K562 (cell line): Measurements from ENCODE around the gene CLUH. TPM values are rescaled to one million over a fixed set of nuclear protein-coding genes. Genes with fewer than 3 reads are reported as not detected.
A peak's percentile ranks its signal among the peaks of the same experiment; 100 is the strongest.

Source experiments
- ATAC-seq: fragments of 200-7000 bp; cut with Tn5 transposase; 3 replicates; pipeline ENCODE4 v1.9.1; 2020; ENCODE audit warnings: moderate library complexity
- BruUV-seq: library from RNA; stranded (reverse); fragments of 400-500 nt; replicated peaks from 2 replicates; lab custom pipeline; 2021; lab: Mats Ljungman, UMichigan
- CTCF ChIA-PET: fragments of 300-600 bp; formaldehyde crosslinking; extraction: SDS; loops from one replicate; lab custom pipeline; 2021; ENCODE audit warnings: low intra/inter-chr PET ratio; lab: Yijun Ruan, JAX
- POLR2A ChIA-PET: fragments of 300-600, 350-650 bp; sonication (Branson Sonifier 250); formaldehyde crosslinking; extraction: SDS; loops from one replicate; lab custom pipeline; 2021; ENCODE audit warnings: antibody characterized with exemption, inconsistent platforms; lab: Yijun Ruan, JAX
- DNase-seq, 4 experiments: peaks; one replicate each; pipeline versions ENCODE4 v3.0.0 to v3.0.0-alpha.2; 2011 to 2018; ENCODE audit warnings: low spot score in 3 of 4, mixed read lengths in 3 of 4; ENCODE audit errors: extremely low read depth in 1 of 4
- FAIRE-seq: peaks from 2 replicates; lab custom pipeline; 2011; peaks lifted over from hg19 to GRCh38; lab: Jason Lieb, UNC
- H2AFZ ChIP-seq: 2 replicates; pipeline ENCODE4 v1.6.0; 2011; ENCODE audit warnings: low read depth, low read length, control low read depth, inconsistent platforms
- H3K27ac ChIP-seq: fragments of 200-600 bp; 3 replicates; pipeline ENCODE4 v1.8.0; 2011; ENCODE audit warnings: low read depth, mild to moderate bottlenecking, control low read depth, inconsistent platforms, low read length, moderate library complexity, mixed read lengths; ENCODE audit errors: extremely low read depth
- H3K27me3 ChIP-seq, 2 experiments: fragments of 300-600 bp in 1 of 2; 2 replicates in 1 of 2; 3 replicates in 1 of 2; pipeline versions ENCODE4 v1.6.0 to v1.8.0; 2011; ENCODE audit warnings: inconsistent platforms in 2 of 2, low read length in 2 of 2, mild to moderate bottlenecking in 1 of 2, mixed read lengths in 1 of 2, moderate library complexity in 1 of 2; ENCODE audit not compliant: control insufficient read depth in 2 of 2, insufficient read depth in 2 of 2
- H3K36me3 ChIP-seq: fragments of 300-600 bp; 3 replicates; pipeline ENCODE4 v1.8.0; 2011; ENCODE audit warnings: mild to moderate bottlenecking, low read length, inconsistent platforms; ENCODE audit not compliant: control insufficient read depth, insufficient read depth
- H3K4me1 ChIP-seq, 2 experiments: fragments of 200-600 bp in 1 of 2; replicated peaks in 1 of 2; 2 replicates in 1 of 2; 3 replicates in 1 of 2; pipeline versions ENCODE4 v1.5.1 to v1.8.0; 2011; ENCODE audit warnings: inconsistent platforms in 2 of 2, low read length in 2 of 2, mild to moderate bottlenecking in 1 of 2, mixed read lengths in 1 of 2, moderate library complexity in 1 of 2; ENCODE audit not compliant: control insufficient read depth in 2 of 2, insufficient read depth in 2 of 2
- H3K4me2 ChIP-seq: 2 replicates; pipeline ENCODE4 v1.6.1; 2011; ENCODE audit warnings: low read length, control low read depth, inconsistent platforms, mixed read lengths; ENCODE audit not compliant: insufficient read depth
- H3K4me3 ChIP-seq: fragments of 200-600 bp; sonication (generic), shearing (Covaris generic); 2 replicates; pipeline ENCODE4 v1.5.1; 2016; ENCODE audit warnings: control low read depth, inconsistent platforms
- H3K79me2 ChIP-seq: fragments of 200-600 bp; 3 replicates; pipeline ENCODE4 v1.8.0; 2011; ENCODE audit warnings: low read length, inconsistent platforms; ENCODE audit not compliant: control insufficient read depth, insufficient read depth
- H3K9ac ChIP-seq, 2 experiments: 2 replicates each; pipeline versions ENCODE4 v1.6.0 to v1.6.1; 2011; ENCODE audit warnings: low read depth in 2 of 2, low read length in 2 of 2, control low read depth in 1 of 2, inconsistent platforms in 1 of 2, mild to moderate bottlenecking in 1 of 2, mixed read lengths in 1 of 2; ENCODE audit not compliant: insufficient read depth in 1 of 2
- H3K9me1 ChIP-seq: one replicate; pipeline ENCODE4 v1.6.0; 2011; ENCODE audit warnings: inconsistent platforms, mild to moderate bottlenecking, low read length, moderate library complexity; ENCODE audit not compliant: control insufficient read depth, insufficient read depth
- H3K9me3 ChIP-seq: replicated peaks from 2 replicates; pipeline ENCODE4 v1.5.1; 2011; ENCODE audit warnings: low read depth, low read length, inconsistent platforms; ENCODE audit not compliant: control insufficient read depth, insufficient read depth
- H4K20me1 ChIP-seq: replicated peaks from 2 replicates; pipeline ENCODE4 v1.6.1; 2011; ENCODE audit warnings: low read length, inconsistent platforms, mixed read lengths; ENCODE audit not compliant: control insufficient read depth, insufficient read depth
- CEBPG ChIP-seq, 3 experiments: fragments of 200-800 bp in 1 of 3; sonication (Bioruptor generic) in 1 of 3; sonication (generic) in 1 of 3; formaldehyde crosslinking in 1 of 3; IDR thresholded peaks in 2 of 3; conservative IDR thresholded peaks in 1 of 3; 2 replicates each; pipeline versions ENCODE4 v1.6.1 to v1.8.0; 2016 to 2022; ENCODE audit warnings: missing compliant biosample characterization in 2 of 3, missing genetic modification characterization in 2 of 3, mild to moderate bottlenecking in 1 of 3, missing genetic modification reagents in 1 of 3
- DNMT1 ChIP-seq: fragments of 450-650 bp; IDR thresholded peaks from 2 replicates; pipeline ENCODE4 v1.6.1; 2016; ENCODE audit warnings: antibody characterized with exemption, mild to moderate bottlenecking
- HDAC6 ChIP-seq: IDR thresholded peaks from 2 replicates; pipeline ENCODE4 v1.6.1; 2012; ENCODE audit warnings: low read depth, mild to moderate bottlenecking, control low read depth, inconsistent platforms, low read length, moderate library complexity
- L3MBTL2 ChIP-seq: fragments of 450-650 bp; IDR thresholded peaks from 2 replicates; pipeline ENCODE4 v1.6.1; 2016; ENCODE audit warnings: mild to moderate bottlenecking, moderate library complexity
- MAX ChIP-seq: sonication (generic); formaldehyde crosslinking; IDR thresholded peaks from 2 replicates; pipeline ENCODE4 v1.9.0; 2022; ENCODE audit warnings: mild to moderate bottlenecking, missing genetic modification reagents
- RB1 ChIP-seq: fragments of 450-650 bp; IDR thresholded peaks from 2 replicates; pipeline ENCODE4 v1.6.1; 2017; ENCODE audit warnings: low read depth, mild to moderate bottlenecking
- RBM39 ChIP-seq: fragments of 200-400 bp; formaldehyde crosslinking; optimal IDR thresholded peaks from 2 replicates; pipeline ENCODE3; 2018; ENCODE audit warnings: low read depth, low read length
- RFX5 ChIP-seq: IDR thresholded peaks from 2 replicates; pipeline ENCODE4 v1.6.1; 2011; ENCODE audit warnings: low read depth, mild to moderate bottlenecking, improper control_type of control experiment, low read length
- SRSF9 ChIP-seq: fragments of 200-400 bp; formaldehyde crosslinking; IDR thresholded peaks from 2 replicates; pipeline ENCODE4 v1.6.1; 2017; ENCODE audit warnings: low read depth, low read length, borderline replicate concordance
- ZBTB7A ChIP-seq: IDR thresholded peaks from 2 replicates; pipeline ENCODE4 v1.6.1; 2011; ENCODE audit warnings: low read depth, mild to moderate bottlenecking, low read length, moderate library complexity, borderline replicate concordance; ENCODE audit not compliant: control insufficient read depth
- ZNF23 ChIP-seq: fragments of 250-450 bp; sonication (Bioruptor Pico); IDR thresholded peaks from 2 replicates; pipeline ENCODE4 v1.4.0; 2020; ENCODE audit warnings: mild to moderate bottlenecking
- ZNF398 ChIP-seq: fragments of 250-450 bp; sonication (Bioruptor Pico); IDR thresholded peaks from 2 replicates; pipeline ENCODE4 v1.8.0; 2021; ENCODE audit warnings: moderate library complexity, mild to moderate bottlenecking, inconsistent platforms
- WGBS: fragments of 100-300 bp; shearing (Covaris generic); methylation state at CpG from one replicate; pipeline ENCODE4 v1.1.6; 2016; ENCODE audit warnings: low coverage, mixed read lengths; ENCODE audit not compliant: insufficient coverage; ENCODE audit errors: missing lambda C conversion rate; 5-methylcytosine and 5-hydroxymethylcytosine counted together
- in situ Hi-C: fragments of 300-500 bp; cut with MboI; formaldehyde crosslinking; loops from 4 replicates; pipeline ENCODE4 v1.15.0; 2018; ENCODE audit warnings: inconsistent platforms, mixed read lengths
- intact Hi-C: fragments of 100-400 bp; cut with micrococcal nuclease; formaldehyde crosslinking; loops from 2 replicates; pipeline ENCODE4 v1.14.2; 2022
- polyA plus RNA-seq, 8 experiments: library from polyadenylated mRNA; depleted of rRNA in 4 of 8; stranded (reverse) in 5 of 8; unstranded in 3 of 8; fragments of >200 nt; fragmentation: Nextera tagmentation in 2 of 8; fragmentation: Illumina TruSeq in 1 of 8; extraction: Ambion mirVana in 2 of 8; extraction: Trizol in 1 of 8; gene quantifications; 2 replicates each; pipeline versions ENCODE4 v1.2.1 to v1.2.3, GENCODE V29; 2011 to 2014; ENCODE audit warnings: inconsistent platforms in 1 of 8, missing spikeins in 1 of 8
- total RNA-seq, 7 experiments: library from RNA; depleted of rRNA in 6 of 7; stranded (reverse); fragments of >200 nt in 6 of 7; fragmentation: Illumina TruSeq in 2 of 7; extraction: Trizol in 2 of 7; gene quantifications; 2 replicates each; pipeline versions ENCODE4 v1.2.1 to v1.2.3, GENCODE V29; 2011 to 2021; ENCODE audit warnings: low replicate concordance in 1 of 7
- TF ChIP-seq, protein P1 (sequence below): sonication (generic); formaldehyde crosslinking; IDR thresholded peaks from 2 replicates; pipeline ENCODE4 v1.8.0; 2022; ENCODE audit warnings: missing genetic modification reagents, mild to moderate bottlenecking, moderate library complexity, borderline replicate concordance
- TF ChIP-seq, protein P2 (sequence below): sonication (generic); formaldehyde crosslinking; IDR thresholded peaks from 2 replicates; pipeline ENCODE4 v1.8.1; 2023; ENCODE audit warnings: mild to moderate bottlenecking, missing genetic modification reagents

The CLUH gene
- total and polyA plus RNA-seq, 9 of the 15 experiments (the other 6 are each of a cell fraction or from before 2014, with no cell fraction given) = 0.21 to 140 (median 33.2) TPM

DNA sequence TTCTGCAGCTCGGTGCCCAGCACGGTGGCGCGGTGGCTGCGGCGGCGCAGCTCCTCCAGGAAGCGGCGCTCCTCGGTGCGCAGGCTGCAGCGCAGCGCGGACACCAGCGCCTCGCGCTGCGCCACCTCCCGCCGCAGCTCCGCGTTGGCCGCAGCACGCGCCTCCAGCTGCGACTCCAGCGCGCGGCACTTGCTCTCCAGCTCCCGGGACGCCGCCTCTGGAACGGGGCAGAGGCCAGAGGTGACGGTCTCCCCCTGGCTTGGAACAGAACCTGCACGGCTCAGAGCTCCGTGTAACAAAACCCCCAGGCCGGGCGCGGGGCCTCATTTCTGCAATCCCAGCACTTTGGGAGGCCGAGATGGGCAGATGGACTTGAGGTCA, 13.2 kb upstream of the CLUH start:
- no peaks in the 10 kb centered on the region for H3K79me2 ChIP-seq
- peaks cover 0 to 10% of the 10 kb centered on the region in 2 experiments; a peak in 3 of 5 replicates for H3K27me3 ChIP-seq
- POLR2A ChIA-PET = interaction anchor here (0.6 to 1.0 kb wide), 2 partner anchors 10 to 38 kb away, joined by 3 to 4 read pairs; no protein-coding TSS in a partner anchor
- no peak overlapping the region for H3K9ac ChIP-seq
- H2AFZ ChIP-seq = no peak overlapping the region
- WGBS = 3% methylated on average over 18 of the region's 40 CpGs
- no peaks in the 10 kb centered on the region for H3K9me3 ChIP-seq
- no peak overlapping the region for H3K4me3 ChIP-seq
- in situ Hi-C loops = no loop called here
- no peak overlapping the region for H3K4me2 ChIP-seq
- DNase-seq (peak in 2 of 4 experiments; percentile 36 to 37), ATAC-seq (peak; percentile 79), FAIRE-seq (no peak)
- no peaks in the 10 kb centered on the region for H3K36me3 ChIP-seq
- intact Hi-C loops = no loop called here
- no peak overlapping the region for H3K27ac ChIP-seq
- CTCF ChIA-PET = no interaction called here
- no TSS peak for BruUV-seq
- H4K20me1 ChIP-seq = 0 out of 2 replicates have a peak, but pooled peaks cover 4% of the 10 kb centered on the region
- no peaks in the 10 kb centered on the region for H3K9me1 ChIP-seq
- peaks cover 0 to 25% of the 10 kb centered on the region in 2 experiments; a peak in 3 of 5 replicates for H3K4me1 ChIP-seq
- TF ChIP-seq SRSF9 (no peak), RBM39 (no peak), MAX (CRISPR knock-in tag) (peak; percentile 74), RFX5 (no peak), CEBPG (CRISPR knock-in tag; IDR thresholded peaks at IDR 0.05) (no peak), CEBPG (tag; conservative IDR thresholded peaks at IDR 0.05 in 1 of 2, IDR thresholded peaks at IDR 0.05 in 1 of 2) (no peak), ZBTB7A (no peak), ZNF398 (CRISPR knock-in tag) (no peak), HDAC6 (peak; percentile 77; the same call in 1 of the 2 replicates), DNMT1 (no peak), ZNF23 (no peak), L3MBTL2 (peak; percentile 72), RB1 (0 out of 2 replicates have a peak, but pooled peaks have one; percentile 15)
- TF ChIP-seq, protein P1, sequence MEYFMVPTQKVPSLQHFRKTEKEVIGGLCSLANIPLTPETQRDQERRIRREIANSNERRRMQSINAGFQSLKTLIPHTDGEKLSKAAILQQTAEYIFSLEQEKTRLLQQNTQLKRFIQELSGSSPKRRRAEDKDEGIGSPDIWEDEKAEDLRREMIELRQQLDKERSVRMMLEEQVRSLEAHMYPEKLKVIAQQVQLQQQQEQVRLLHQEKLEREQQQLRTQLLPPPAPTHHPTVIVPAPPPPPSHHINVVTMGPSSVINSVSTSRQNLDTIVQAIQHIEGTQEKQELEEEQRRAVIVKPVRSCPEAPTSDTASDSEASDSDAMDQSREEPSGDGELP = peak; percentile 54; the same call in 1 of the 2 replicates
- TF ChIP-seq, protein P2, sequence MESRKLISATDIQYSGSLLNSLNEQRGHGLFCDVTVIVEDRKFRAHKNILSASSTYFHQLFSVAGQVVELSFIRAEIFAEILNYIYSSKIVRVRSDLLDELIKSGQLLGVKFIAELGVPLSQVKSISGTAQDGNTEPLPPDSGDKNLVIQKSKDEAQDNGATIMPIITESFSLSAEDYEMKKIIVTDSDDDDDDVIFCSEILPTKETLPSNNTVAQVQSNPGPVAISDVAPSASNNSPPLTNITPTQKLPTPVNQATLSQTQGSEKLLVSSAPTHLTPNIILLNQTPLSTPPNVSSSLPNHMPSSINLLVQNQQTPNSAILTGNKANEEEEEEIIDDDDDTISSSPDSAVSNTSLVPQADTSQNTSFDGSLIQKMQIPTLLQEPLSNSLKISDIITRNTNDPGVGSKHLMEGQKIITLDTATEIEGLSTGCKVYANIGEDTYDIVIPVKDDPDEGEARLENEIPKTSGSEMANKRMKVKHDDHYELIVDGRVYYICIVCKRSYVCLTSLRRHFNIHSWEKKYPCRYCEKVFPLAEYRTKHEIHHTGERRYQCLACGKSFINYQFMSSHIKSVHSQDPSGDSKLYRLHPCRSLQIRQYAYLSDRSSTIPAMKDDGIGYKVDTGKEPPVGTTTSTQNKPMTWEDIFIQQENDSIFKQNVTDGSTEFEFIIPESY (CRISPR knock-in tag) = no peak
